ENCODE results near the gene CD274.
A peak's percentile ranks its signal among the peaks of the same experiment; 100 is the strongest.
"Not testable (repeated sequence)": the region's sequence is repeated elsewhere in the genome, so short reads cannot be mapped to it uniquely, and the experiment has no call there.

Gene CD274

DNA sequence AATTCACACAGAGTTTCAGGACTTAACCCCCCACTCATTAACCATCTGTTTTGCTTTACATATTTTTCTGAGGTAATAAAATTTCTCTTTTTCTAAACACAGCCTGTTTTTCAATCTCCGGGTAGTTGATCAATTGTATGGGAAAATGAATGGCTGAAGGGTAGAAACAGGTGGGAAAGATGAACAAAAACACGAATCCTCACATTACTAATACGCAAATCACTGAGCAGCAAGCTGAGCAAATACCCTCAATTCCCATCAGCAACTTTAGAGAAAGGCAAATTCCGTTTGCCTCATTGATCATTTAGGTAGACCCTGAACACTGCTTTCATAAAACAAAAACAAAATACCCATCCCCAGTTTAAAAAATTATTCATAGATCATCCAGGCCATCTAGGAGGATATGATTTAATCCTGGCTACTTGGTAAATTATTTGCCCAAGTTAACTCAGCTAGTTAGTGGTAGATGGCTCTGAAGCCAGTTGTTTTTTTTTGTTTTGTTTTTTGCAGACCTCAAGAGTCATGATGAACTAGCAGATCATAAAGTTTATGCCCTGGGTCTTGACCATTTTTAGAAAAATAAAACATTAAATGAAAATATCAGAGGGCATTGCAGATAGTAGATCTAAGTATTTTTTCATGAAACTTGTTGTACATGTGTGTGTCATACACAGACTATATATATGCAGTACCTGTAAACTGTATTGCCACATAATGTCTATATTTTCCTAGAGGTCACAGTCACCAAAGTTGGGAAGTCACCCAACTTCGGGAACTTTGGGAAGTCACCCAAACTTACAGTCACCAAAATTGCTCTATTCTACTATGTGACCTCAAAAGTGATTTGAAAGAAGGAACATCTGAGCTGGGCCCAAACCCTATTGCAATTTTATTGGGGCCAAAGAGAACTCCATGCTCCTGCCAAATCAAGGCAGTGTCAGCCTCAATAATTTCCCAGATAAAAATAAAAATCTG, 1.6 kb upstream of the CD274 start:
- H3K4me3 ChIP-seq (ENCODE audit: low read length): no peak overlapping the region
- no peak for TF ChIP-seq ZNF274 (IDR thresholded peaks at IDR 0.05; ENCODE audit: low read depth, low read length)

DNA sequence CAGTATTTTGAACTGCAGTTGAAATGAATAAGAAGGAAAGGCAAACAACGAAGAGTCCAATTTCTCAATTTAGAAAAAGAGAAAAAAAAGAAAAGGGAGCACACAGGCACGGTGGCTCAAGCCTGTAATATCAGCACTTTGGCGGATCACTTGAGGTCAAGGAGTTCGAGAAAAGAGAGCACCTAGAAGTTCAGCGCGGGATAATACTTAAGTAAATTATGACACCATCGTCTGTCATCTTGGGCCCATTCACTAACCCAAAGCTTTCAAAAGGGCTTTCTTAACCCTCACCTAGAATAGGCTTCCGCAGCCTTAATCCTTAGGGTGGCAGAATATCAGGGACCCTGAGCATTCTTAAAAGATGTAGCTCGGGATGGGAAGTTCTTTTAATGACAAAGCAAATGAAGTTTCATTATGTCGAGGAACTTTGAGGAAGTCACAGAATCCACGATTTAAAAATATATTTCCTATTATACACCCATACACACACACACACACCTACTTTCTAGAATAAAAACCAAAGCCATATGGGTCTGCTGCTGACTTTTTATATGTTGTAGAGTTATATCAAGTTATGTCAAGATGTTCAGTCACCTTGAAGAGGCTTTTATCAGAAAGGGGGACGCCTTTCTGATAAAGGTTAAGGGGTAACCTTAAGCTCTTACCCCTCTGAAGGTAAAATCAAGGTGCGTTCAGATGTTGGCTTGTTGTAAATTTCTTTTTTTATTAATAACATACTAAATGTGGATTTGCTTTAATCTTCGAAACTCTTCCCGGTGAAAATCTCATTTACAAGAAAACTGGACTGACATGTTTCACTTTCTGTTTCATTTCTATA, 602 bp upstream of the CD274 start:
- H3K4me3 ChIP-seq (ENCODE audit: low read length): peak overlapping the region; percentile 98
- no peak for TF ChIP-seq ZNF274 (IDR thresholded peaks at IDR 0.05; ENCODE audit: low read depth, low read length)

DNA sequence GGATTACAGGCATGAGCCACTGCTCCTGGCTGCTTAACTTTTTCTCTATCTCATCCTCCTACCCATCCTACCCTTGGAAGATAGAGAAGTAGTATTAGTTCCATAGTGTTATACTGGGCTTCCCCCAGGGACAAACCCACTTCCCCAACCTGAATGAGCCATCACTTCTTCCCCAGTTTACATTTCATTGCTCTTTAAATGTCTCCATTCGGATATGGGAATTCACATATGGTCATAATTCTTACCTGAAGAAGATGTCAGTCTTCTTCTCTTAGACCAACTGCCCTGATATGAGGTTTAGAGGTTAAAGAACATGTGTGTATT, 1.9 kb downstream of the CD274 start:
- TF ChIP-seq ZNF274 (IDR thresholded peaks at IDR 0.05; ENCODE audit: low read depth, low read length): no peak
- peak overlapping the region; percentile 98 for H3K4me3 ChIP-seq (ENCODE audit: low read length)

DNA sequence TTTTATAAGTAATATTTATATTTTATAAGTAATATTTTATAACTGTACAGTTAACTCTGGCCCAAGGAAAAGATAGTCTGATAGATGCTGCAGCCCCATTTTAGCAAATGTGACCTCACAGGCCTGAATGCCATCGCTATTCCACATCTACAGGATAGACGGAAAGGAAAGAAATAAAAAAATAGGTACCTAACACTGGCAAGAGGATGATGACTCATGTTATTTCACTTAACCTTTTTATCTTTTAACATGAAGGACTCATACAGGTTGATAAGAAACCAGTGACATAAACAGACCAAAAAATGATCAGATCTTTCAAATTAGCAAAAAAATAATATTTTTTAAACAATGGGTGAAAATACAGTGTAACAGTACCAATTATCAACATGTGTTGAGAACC, 2.7 kb downstream of the CD274 start:
- H3K4me3 ChIP-seq (ENCODE audit: low read length): peak overlapping the region; percentile 33; the same call in 1 of the 2 replicates
- TF ChIP-seq ZNF274 (IDR thresholded peaks at IDR 0.05; ENCODE audit: low read depth, low read length): no peak

DNA sequence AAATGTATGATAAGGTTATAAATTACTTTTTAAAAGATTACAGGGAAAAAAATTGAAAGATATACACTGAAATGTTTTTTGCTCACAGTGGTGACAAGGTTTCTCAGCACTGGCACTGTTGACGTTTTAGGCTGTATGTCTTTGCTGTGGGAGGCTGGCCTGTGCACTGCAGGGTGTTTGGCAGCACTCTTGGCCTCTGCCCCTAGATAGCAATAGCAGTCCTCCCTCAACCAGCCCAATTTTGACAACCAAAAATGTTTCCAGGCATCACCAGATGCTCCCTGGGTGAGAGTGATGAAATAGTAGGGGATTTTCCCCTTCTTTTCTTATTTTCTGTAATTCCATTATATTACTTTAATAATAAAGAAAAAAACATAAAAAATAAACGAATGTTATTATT, 3.3 kb downstream of the CD274 start:
- TF ChIP-seq ZNF274 (IDR thresholded peaks at IDR 0.05; ENCODE audit: low read depth, low read length): no peak
- peak overlapping the region; percentile 40 for H3K4me3 ChIP-seq (ENCODE audit: low read length)

DNA sequence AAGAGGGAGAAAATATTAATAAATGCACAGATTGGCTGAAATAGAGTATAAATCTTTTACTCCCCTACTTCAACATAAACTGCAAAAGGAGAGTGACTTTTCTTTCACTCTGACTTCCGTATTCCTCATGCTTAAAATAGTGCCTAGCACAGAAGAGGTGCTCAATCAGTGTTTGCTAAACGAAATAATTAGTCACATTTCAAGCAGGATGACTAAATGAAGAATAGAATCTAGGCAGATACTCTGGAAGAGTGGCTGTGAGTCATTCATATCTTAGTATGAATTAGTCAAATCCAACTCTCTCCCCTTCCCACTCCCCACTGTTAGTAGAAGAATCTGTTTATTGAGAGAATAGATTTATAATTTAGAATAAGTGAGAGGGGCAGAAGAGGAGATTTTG, 4.8 kb downstream of the CD274 start:
- H3K4me3 ChIP-seq (ENCODE audit: low read length): peak overlapping the region; percentile 34; the same call in 1 of the 2 replicates
- no peak for TF ChIP-seq ZNF274 (IDR thresholded peaks at IDR 0.05; ENCODE audit: low read depth, low read length)

DNA sequence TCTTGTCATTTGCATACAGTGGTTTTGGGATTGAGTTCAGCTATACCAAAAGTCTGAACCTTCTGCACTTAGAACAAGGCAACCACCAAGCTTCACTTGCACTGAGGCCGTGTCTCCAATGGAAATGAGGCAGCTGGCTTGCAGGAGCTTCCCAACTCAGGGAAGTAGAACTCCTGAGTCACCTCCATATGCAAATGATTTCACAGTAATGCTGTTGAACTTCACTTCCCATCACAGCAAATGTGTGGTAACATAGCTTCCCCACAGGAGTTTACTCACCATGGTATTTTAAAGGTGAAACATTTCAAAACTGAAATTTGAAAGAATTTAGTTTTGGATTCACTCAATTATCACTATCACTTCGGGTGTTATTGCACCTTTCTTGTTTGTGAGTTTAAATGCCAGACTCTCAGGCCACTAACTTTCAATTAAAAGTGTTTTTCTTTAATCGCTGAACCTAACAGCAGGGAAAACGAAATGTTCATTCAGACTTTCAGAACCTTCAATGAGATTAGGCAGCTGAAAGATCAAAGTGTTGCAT, 9.0 kb downstream of the CD274 start:
- TF ChIP-seq ZNF274 (IDR thresholded peaks at IDR 0.05; ENCODE audit: low read depth, low read length): no peak
- peak overlapping the region; percentile 48; the same call in 1 of the 2 replicates for H3K4me3 ChIP-seq (ENCODE audit: low read length)

DNA sequence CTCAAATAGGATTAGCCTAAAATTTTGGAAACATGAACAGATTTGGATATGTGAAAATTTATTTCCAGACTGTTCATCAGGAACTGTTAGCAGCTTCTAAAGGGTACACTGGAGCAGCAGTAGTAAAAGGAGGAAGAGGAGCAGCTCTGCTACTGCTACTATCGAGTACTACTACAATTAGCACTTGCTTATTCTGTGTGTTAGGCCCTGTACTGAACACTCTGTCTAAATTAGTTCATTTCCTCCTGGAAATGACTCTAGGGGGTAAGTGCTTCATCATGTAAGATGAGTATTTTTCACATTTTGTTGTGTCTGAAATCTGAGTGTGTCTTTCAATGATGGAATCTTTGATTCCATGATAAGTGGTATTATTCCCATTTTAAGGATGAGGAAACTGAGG, 9.8 kb downstream of the CD274 start:
- no peak overlapping the region for H3K4me3 ChIP-seq (ENCODE audit: low read length)
- TF ChIP-seq ZNF274 (IDR thresholded peaks at IDR 0.05; ENCODE audit: low read depth, low read length): no peak

DNA sequence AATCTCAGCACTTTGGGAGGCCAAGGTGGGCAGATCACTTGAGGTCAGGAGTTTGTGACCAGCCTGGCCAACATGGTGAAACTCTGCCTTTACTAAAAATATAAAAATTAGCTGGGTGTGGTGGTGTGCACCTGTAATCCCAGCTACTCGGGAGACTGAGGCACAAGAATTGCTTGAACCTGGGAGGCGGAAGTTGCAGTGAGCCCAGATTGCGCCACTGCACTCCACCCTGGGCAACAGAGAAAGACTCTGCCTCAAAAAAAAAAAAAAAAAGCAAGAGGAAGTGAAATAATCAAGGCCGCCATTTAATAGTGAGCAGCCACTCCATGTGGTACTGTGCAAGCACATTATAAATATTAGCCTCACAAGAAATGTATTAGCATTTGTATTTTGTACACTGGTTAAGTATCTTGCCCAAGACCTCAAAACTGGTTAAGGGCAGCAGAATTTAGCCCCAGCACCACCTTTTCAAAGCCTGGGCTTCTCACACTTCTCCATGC, 14.5 kb downstream of the CD274 start:
- not testable (repeated sequence) for H3K4me3 ChIP-seq (ENCODE audit: low read length)

DNA sequence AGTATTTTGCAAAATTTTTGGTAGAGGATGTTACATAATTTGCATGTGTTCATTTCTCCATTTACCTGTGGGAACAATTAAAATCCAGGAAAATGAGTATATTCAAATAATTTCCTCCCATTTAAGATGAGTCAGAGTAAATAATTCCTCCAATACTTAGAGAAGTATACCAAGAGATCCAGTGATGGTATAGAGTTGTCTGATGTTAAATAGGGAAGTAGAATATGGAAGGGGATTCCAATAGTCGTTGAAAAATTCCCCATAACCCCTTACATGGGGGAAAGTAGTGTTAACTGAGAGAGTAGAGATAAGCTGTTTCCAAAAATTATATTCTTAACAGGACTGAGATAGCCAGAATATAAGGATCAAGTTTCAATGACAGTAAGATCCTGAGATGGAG, 15.7 kb downstream of the CD274 start:
- no peak overlapping the region for H3K4me3 ChIP-seq (ENCODE audit: low read length)
- no peak for TF ChIP-seq ZNF274 (IDR thresholded peaks at IDR 0.05; ENCODE audit: low read depth, low read length)

DNA sequence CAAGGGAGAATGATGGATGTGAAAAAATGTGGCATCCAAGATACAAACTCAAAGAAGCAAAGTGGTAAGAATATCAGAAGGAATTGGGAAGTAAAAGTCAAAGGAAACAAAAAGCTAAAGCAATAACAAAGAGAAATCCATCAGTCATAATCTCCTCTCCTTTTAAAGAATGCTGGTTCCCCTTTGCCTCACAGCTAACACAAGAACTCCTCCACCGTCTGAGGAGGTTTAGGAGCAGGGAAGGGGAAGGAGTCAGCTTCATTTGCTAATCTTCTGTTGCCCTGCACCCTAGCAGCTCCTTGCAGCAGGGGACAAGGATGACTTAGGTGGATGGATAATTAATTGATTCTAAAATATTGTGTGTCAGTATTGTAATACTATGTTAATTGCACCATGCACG, 16.4 kb downstream of the CD274 start:
- H3K4me3 ChIP-seq (ENCODE audit: low read length): no peak overlapping the region
- no peak for TF ChIP-seq ZNF274 (IDR thresholded peaks at IDR 0.05; ENCODE audit: low read depth, low read length)

DNA sequence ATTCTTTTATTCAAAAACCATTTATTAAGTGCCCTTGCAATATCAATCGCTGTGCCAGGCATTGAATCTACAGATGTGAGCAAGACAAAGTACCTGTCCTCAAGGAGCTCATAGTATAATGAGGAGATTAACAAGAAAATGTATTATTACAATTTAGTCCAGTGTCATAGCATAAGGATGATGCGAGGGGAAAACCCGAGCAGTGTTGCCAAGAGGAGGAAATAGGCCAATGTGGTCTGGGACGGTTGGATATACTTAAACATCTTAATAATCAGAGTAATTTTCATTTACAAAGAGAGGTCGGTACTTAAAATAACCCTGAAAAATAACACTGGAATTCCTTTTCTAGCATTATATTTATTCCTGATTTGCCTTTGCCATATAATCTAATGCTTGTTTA, 18.5 kb downstream of the CD274 start:
- no peak for TF ChIP-seq ZNF274 (IDR thresholded peaks at IDR 0.05; ENCODE audit: low read depth, low read length)
- no peak overlapping the region for H3K4me3 ChIP-seq (ENCODE audit: low read length)

DNA sequence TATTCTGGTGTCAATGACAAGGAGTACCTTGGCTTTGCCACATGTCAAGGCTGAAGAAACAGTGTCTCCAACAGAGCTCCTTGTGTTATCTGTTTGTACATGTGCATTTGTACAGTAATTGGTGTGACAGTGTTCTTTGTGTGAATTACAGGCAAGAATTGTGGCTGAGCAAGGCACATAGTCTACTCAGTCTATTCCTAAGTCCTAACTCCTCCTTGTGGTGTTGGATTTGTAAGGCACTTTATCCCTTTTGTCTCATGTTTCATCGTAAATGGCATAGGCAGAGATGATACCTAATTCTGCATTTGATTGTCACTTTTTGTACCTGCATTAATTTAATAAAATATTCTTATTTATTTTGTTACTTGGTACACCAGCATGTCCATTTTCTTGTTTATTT, 19.8 kb downstream of the CD274 start:
- no peak for TF ChIP-seq ZNF274 (IDR thresholded peaks at IDR 0.05; ENCODE audit: low read depth, low read length)
- no peak overlapping the region for H3K4me3 ChIP-seq (ENCODE audit: low read length)

DNA sequence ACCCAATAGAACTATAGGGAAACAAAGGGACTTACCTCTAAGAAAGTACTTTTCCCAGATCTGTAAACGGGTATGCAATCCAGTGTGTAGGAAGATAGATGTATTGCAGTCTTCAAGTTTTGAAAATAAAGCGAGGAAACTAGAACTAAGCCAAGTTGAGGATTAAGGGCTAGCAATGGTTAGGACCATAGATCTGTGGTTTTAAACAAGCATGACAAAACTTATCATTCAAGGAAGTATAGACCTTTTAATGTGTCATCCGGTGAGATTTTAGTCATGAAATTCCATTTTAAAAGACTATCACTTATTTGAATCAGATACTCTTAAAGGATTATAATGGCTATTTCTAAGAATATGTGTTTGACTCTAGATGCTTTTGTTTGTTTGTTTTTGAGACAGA, 20.5 kb downstream of the CD274 start:
- H3K4me3 ChIP-seq (ENCODE audit: low read length): no peak overlapping the region
- TF ChIP-seq ZNF274 (IDR thresholded peaks at IDR 0.05; ENCODE audit: low read depth, low read length): no peak

DNA sequence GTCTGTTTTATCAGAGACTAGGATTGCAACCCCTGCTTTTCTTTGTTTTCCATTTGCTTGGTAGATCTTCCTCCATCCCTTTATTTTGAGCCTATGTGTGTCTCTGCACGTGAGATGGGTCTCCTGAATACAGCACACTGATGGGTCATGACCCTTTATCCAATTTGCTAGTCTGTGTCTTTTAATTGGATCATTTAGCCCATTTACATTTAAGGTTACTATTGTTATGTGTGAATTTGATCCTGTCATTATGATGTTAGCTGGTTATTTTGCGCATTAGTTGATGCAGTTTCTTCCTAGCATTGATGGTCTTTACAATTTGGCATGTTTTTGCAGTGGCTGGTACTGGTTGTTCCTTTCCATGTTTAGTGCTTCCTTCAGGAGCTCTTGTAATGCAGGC, 25.3 kb downstream of the CD274 start:
- H3K4me3 ChIP-seq (ENCODE audit: low read length): not testable (repeated sequence)
